Measurements from ENCODE around the gene AGL. TPM values are rescaled to one million over a fixed set of nuclear protein-coding genes. Genes with fewer than 3 reads are reported as not detected.

AGL gene
- total and polyA plus RNA-seq, 2 of the 8 experiments (the other 6 are each of a cell fraction or from before 2014, with no cell fraction given) = 2.7 to 19.2 TPM

- TF ChIP-seq SIN3A (conservative IDR thresholded peaks at IDR 0.05 in 1 of 2, IDR thresholded peaks at IDR 0.05 in 1 of 2; ENCODE audit: low read depth in 1 of 2, low read length in 2 of 2) (no peak), CEBPB (IDR thresholded peaks at IDR 0.05; ENCODE audit: low read depth, low read length) (no peak), SUZ12 (IDR thresholded peaks at IDR 0.05; ENCODE audit: low read length) (no peak), BCL11A (IDR thresholded peaks at IDR 0.05; ENCODE audit: low read depth in 2 of 2, low read length in 2 of 2) (no peak), CHD1 (IDR thresholded peaks at IDR 0.05; ENCODE audit: low read depth, low read length) (no peak)
- TF ChIP-seq, protein P1, sequence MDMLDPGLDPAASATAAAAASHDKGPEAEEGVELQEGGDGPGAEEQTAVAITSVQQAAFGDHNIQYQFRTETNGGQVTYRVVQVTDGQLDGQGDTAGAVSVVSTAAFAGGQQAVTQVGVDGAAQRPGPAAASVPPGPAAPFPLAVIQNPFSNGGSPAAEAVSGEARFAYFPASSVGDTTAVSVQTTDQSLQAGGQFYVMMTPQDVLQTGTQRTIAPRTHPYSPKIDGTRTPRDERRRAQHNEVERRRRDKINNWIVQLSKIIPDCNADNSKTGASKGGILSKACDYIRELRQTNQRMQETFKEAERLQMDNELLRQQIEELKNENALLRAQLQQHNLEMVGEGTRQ (IDR thresholded peaks at IDR 0.05; ENCODE audit: low read length) = no peak
These were observed 115.7 kb downstream of the AGL start (continued) for GRCh38 chr1:99965646-99966375.
